LHCN-M2 (cell line): ENCODE results near the gene SPTBN1. TPM values are rescaled to one million over a fixed set of nuclear protein-coding genes. Genes with fewer than 3 reads are reported as not detected.

Source experiments
- DNase-seq: peaks from one replicate; pipeline ENCODE4 v3.0.0-alpha.2; 2012; ENCODE audit warnings: low read depth
- total RNA-seq: library from RNA; depleted of rRNA; stranded (reverse); fragments of >200 nt; gene quantifications from 2 replicates; pipeline ENCODE4 v1.2.3, GENCODE V29; 2014

The SPTBN1 gene
- total RNA-seq, 1 experiment from 2014 or later, result 169 TPM

- no peak for DNase-seq
These were observed 195.2 kb downstream of the SPTBN1 start for GRCh38 chr2:54651291-54651690.

GRCh38 chr2:54652540-54652939 lies 196.4 kb downstream of the SPTBN1 start:
- DNase-seq, result peak; percentile 36

DNA sequence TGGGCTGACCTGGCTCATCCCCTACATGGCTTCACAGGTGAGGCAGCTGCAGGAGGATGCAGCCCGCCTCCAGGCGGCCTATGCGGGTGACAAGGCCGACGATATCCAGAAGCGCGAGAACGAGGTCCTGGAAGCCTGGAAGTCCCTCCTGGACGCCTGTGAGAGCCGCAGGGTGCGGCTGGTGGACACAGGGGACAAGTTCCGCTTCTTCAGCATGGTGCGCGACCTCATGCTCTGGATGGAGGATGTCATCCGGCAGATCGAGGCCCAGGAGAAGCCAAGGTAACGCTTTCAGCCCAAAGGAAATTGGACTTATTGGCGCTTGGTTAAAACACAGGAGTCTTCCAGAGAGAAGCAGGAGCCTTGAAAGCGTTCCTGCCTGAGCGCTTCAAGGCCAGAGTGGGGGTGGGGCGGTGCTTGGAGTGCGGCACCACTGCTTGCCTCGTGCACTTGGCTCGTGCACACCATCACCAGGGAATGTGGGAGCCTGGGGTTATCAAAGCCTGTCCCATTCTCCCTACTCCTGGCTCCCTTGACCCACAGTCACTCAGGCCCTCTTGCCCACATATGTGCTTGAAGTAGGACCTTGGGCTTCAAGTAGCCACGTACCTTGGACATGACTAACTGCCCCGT lies 197.6 kb downstream of the SPTBN1 start:
- no peak for DNase-seq

GRCh38 chr2:54655046-54655809 lies 199.1 kb downstream of the SPTBN1 start:
- no peak for DNase-seq

DNA sequence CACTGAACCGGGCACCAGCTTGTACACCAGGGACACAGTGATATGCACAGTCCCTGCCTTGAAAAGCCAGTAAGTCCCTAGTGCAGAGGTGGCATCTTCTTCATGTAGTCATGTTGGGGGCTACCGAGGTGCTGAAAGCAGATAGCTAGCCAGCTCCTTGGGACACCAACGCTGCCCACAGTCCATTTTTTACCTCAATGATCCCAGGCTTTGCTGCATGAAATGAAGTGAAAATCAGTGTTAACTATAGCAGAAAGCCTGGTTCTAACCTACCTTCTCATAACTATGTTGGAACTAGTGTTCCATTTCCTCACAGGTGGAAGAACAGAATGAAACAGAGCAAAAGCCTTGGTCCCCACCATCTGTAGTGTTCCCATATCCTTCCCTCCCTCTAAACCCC lies 200.7 kb downstream of the SPTBN1 start:
- DNase-seq, result no peak

- DNase-seq, result peak; percentile 31
These were observed 201.5 kb downstream of the SPTBN1 start for GRCh38 chr2:54657664-54658083.

- DNase-seq, result peak; percentile 75
These were observed 202.5 kb downstream of the SPTBN1 start for GRCh38 chr2:54658564-54659071.

- DNase-seq, result no peak
These were observed 203.4 kb downstream of the SPTBN1 start for GRCh38 chr2:54659527-54659926.

DNA sequence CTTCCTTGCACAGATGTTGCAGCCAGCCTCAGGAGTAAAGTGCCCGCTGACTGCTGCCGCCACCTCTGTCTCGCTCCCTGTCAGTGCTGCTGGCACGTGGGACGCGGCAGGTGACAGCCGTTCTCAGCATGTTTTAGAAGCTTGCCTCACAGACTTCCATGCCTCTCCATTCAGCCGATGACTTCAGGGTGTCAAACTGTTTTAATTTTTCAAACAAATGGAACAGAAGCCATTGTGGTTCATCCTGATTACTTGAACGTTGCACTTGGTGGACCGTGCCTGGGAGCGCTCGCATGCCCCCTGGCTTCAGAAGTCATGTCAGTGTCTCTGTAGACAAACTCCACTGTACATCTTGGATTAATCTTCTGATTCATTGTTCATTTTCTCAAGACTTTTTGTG lies 204.6 kb downstream of the SPTBN1 start:
- DNase-seq, result no peak

DNA sequence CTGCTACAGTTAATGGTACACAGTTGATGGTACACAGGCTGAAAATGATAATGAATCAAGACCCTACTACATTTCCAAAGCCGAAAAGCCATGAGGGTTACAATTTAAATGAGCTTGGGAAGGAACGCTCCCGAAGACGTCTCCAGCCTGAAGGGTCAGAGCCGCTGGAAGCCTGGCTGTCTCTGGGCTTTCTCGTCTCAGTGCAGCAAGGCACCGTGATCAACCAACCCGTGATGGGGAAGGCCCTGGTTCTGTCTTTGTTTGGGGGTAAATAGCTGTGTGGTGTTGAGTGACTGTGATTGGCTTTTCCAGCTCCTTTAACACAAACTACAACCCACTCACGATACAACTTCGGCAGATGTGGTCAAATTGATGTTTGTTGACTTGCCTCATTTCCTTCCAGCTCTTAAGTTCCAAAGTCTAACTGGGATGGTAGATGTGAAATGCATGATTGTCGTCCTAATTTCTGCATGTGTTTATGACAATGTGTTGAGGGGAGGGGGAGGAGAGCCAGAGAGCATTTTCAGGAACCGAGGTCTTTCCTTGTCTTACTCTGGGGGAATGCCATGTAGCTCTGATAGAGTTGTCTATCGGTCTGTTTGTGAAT lies 207.4 kb downstream of the SPTBN1 start:
- no peak for DNase-seq

GRCh38 chr2:54664238-54664786 lies 208.2 kb downstream of the SPTBN1 start:
- no peak for DNase-seq

DNA sequence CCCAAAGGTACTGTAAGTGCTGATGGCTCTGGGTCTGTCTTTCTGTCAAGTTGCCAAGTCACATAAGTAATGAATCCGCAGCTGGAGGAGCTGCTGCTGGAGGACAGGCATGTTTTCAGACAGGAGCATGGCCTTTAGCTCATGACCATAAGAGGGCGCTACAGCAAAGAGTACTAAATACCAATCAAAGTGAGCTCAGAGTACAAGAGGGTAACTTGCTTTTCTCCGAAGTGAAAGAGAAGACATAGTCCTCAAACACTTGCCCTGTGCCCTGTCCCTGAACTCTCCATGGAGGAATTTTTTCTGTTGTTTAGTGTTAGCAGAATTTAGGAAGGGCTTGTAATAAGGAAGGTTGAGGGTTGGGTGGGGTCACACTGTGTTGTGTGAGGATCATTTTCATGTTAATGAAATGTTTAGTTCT lies 209.3 kb downstream of the SPTBN1 start:
- peak; percentile 84 for DNase-seq

- DNase-seq, result peak; percentile 94
These were observed 210.1 kb downstream of the SPTBN1 start for GRCh38 chr2:54666131-54666633.

DNA sequence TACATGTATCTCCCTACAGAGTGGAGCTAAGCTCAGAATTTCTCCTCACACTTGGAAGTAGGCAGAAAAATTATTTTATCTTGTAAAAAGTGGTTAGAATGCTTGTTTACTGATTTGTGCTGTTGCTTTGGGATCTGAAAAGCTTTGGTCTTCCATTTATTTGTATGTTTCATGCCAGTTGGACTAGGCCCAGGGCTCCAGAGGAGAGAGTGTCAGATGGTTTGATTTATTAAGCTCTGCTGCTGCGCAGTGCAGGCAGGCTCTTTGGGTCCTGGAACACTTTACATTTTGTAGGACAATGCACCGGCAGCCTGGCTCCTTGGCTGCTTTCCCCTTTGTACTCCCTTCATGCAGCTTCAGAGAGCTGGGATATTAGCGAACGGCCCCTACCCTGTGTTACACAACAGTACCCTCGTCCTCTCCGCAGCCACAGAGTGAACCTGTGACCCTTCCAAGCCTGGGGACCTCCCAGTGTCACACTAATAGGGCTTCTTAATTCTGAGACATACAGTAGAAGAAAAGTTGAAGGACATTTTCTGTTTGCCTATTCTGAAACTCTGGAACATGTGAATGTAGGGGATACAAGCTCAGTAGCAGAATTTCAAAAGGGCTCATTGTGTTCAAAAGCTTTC lies 210.6 kb downstream of the SPTBN1 start:
- DNase-seq, result no peak

- no peak for DNase-seq
These were observed 211.1 kb downstream of the SPTBN1 start for GRCh38 chr2:54667266-54667639.

GRCh38 chr2:54667726-54668650 lies 211.9 kb downstream of the SPTBN1 start:
- no peak for DNase-seq

DNA sequence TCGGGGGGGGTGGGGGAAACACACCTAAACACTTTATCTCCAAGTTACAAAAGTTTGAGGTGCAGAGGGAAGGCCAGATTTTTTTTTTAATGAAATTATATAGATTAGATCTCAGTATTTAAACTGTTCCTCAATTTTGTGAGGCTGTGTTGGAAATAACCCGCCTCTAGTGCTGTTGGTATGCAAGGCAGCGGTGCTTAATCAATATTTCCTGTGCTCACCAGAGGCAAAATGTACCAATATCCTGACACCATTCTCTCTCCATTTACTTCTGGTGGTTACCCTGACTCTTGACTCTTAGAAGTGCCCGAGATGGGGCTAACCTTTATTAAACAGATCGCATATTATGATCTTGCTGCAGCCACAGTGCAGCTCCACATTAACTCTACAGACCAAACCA lies 212.6 kb downstream of the SPTBN1 start:
- DNase-seq, result no peak

DNA sequence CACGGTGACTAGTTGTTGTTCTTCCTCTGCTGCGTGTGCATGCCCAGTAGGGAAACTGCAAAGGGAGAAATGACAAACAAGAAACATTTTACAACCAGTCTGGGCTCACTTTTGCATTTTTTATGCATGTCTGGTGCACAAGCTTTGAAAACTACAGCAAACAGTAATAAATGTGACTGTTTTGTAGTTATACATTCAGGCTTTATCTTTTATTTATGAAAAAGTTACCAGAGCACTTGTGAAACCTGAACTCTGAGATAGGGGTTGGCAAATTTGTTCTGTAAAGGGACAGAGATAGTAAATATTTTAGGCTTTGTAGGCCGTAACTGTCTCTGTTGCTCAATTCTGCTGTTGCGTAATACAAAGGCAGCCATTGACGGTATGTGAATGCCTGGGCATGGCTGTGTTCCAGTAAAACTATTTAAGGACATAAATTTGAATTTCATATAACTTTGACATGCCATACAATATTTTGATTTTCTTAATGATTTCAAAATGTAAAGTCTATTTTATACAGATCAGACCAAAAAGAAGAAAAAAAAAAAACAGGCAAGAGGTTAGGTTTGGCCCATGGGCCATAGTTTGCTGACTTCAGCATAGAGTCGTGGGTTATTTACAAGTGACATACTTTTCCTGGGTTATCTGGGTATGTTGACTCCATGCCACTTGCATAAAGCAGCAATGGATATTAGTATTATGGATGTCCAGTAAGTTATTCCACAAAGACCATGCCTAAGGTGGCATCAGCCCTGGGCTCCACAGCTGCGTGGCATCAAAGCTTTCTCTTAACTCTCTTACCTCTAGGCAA lies 213.8 kb downstream of the SPTBN1 start:
- peak; percentile 74 for DNase-seq

- no peak for DNase-seq
These were observed 214.4 kb downstream of the SPTBN1 start for GRCh38 chr2:54670485-54671009.
